GM12874 (cell line): ENCODE data around the gene PPM1A.

Experiments
- TF ChIP-seq, protein P1 (sequence below): IDR thresholded peaks from 2 replicates; pipeline ENCODE4 v1.5.1; 2011; ENCODE audit warnings: low read depth, mild to moderate bottlenecking, control low read depth, low read length, moderate library complexity; ENCODE audit not compliant: insufficient read depth

The PPM1A gene

DNA sequence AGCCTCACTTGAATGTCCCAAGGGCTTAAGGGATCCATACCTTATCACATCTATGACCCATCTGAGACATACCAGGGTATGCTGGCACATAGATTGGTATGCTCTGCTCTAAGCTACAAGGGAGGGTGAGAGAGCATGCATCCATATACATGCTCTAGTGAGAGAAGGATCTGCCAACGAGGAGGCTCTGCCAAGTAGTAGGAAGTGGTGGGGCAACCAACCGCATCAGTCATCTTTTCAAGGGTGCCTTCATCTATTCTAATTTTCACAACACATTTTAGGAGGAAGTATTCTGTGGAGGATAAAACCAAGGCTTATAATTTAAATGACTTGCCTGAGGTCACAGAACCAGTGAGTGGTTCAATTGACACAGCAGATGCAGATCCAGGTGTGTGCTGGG is 6.6 kb upstream of the PPM1A start:
- TF ChIP-seq, protein P1, sequence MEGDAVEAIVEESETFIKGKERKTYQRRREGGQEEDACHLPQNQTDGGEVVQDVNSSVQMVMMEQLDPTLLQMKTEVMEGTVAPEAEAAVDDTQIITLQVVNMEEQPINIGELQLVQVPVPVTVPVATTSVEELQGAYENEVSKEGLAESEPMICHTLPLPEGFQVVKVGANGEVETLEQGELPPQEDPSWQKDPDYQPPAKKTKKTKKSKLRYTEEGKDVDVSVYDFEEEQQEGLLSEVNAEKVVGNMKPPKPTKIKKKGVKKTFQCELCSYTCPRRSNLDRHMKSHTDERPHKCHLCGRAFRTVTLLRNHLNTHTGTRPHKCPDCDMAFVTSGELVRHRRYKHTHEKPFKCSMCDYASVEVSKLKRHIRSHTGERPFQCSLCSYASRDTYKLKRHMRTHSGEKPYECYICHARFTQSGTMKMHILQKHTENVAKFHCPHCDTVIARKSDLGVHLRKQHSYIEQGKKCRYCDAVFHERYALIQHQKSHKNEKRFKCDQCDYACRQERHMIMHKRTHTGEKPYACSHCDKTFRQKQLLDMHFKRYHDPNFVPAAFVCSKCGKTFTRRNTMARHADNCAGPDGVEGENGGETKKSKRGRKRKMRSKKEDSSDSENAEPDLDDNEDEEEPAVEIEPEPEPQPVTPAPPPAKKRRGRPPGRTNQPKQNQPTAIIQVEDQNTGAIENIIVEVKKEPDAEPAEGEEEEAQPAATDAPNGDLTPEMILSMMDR = no peak

DNA sequence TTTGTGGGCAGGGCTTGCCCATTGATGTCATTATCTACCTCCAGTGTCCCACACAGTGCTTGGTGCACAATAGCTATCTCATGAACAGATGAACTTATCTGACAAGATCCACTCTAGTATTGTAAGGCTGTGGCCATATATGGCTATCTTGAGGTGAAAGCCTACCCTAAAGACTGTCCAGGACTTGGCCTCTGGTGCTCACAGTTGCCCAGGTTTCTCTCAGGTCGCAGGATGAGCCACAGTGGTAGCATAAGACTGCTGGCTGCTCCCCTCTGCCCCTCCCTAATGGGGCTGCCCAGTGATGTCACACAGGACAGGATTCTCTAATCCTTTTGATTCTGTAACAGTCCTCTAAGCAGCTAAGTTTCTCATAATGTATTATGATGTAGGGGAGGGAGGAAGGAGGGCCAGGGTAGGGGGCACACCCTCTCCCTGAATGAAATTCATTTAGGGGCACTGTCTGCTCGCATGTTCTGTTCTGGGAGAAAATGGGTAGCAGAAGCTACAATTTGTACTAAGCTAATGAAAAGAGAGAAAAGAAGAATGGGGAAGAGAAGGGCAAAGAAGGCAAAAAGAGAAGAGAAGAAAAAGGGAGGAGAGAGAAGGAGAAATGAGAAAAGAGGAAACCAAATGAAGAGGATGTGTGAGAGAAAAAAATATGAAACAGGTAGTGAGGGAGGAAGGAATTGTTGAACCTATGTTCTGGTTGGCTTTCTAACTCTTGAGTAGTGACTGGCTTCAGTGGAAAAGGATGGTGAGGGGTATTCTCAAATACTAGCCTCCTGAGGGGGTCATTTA is 3.4 kb upstream of the PPM1A start:
- TF ChIP-seq, protein P1 = no peak

DNA sequence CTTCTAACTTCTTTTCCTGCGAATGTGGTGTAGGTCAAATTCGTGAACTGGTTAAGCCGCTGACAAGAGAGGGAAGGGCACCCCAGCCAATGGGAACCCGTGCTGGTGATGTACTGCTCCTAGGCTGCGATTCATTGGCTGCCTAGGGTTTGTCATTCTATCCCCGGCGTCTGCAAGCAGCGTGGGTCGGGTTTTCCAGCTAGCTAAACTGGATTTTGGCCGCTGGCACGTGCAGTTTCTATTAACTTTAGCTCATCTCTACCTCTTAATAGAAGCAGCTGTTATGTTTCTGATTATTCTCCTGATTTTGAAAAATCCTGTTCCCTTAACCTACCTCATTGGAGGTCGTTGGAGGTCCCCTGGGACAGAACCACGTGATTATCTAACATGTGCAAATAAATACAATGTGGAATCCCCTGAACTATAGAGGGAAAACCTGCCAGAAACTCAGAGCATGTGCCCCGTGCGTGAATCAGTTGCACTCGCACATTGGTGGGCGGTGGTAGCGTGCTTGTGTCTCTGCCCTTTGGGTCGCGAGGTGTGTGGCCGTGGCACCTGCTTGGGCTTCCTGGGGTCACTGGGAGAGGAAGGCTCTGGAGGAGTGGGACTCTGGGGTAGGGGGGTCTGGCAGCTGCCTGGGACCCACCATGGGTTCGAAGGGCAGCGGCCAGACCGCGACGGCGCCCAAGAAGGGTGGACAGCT is 876 bp upstream of the PPM1A start:
- TF ChIP-seq, protein P1 = no peak

DNA sequence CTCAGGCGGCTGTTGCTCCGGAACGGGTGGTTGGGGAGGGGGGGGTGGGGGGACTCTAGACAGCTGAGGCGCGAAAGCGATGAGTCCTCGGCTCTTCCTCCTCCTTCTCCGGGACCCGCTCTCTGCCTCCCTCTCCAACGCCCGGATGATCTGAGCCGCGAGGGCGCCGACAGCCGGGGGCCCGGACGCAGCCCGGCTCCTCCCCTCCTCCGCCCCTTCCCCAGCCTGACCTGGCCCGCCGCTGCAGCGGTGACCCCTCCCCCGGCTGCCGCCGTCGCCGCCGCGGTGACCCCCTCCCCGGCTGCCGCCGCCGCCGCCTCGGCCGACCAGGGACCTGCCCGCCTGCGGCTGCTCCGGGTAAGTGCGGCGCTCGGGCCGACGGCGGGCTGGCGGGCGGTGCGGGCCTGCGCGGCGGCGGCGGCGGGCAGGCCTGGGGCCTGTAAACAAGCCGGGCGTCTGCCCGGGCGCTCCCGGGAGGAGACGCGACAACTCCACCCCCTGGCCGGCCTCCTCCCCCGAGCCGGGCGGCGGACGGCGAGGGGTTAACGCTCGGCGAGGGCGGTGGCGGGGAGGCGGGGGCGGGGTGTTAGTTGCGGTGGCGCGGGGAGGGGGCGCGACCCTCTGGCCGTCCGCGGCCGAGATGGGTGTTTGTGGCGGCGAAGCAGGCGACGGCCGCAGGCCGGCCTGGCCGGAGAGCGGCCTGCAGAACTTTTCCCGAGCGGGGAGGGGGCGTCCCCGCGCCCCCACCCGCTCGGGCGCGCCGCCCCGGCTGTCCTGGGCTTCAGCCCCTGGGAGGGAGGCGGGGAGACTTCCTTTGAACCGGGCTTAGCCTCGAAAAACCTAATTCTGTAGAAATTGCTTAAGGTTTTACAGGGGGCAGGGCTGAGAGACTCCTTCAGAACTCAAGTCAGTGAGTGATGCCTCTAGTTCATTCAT is 568 bp downstream of the PPM1A start:
- TF ChIP-seq, protein P1 = no peak

DNA sequence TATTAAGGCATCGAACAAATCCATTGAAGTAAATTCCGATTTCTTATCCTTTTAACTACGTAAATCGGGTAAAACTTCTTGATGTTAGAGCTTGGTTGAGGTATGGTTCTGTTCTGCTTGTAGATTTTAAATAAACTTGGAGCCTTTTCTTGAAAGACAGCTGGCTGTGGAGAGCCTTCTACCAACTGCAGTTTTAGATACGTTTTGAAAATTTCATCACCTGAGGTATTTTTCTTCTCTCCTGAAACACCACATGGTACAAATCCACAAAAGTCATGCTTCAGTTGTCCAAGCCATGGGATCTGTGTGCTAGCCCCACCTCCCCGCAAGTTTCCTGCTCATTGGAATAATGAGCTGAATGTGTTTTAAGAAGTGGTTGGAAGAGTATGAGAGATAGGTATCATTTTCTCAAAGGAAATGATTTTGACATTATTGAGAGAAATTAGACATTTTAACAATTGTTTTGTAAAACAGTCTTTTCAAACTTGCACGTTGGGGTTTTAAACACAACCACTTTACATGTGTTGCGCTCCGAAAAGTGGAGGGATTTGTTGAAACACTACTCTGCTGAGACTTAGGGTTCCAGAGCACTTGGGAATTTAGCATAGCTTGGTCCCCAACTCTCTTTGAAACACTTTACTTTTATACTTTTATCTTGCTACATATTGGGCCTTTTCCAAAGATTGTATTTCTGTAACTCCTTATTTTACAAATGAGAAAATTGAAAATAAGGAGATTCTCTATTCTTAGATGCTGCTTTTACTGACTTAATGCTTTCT is 1.4 kb downstream of the PPM1A start:
- TF ChIP-seq, protein P1 = no peak

DNA sequence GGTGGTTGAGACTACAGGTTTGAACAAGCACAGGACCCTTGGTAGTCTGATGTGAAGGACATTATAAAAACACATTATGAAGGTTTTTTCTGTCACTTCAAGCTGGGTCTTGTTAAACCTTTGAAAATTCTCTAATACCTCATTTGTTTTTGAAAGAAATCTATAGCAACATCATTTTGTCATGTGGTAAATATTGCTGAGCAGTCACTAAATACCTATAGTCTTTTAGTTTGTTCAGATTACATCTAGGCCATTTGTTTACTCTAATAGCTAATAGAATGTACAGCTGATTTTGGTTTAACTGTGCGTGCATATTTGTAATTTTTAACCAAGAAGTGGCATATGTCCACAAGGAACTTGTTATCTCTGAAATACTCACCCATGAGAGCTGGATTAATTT is 2.9 kb downstream of the PPM1A start:
- TF ChIP-seq, protein P1 = no peak

DNA sequence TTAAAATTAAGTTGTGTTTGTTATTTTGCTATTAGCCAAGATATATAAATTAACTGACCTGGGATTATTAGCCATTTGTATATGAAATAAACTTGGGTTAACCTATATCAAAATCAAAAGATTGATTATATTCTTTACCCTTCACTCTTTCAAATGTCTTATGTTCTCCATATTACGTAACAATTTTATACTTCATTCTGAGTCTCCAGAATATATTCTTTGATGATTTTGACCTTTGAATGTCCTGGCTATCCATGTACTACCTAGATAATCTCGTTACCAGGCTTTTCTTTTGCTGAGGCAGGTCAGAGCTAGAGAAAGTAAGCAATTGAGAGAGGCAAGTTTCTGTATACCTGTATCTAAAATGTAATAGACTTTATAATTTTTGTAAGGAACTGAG is 3.6 kb downstream of the PPM1A start:
- TF ChIP-seq, protein P1 = no peak
